ENCODE data around the gene FUT7. TPM values are rescaled to one million over a fixed set of nuclear protein-coding genes. Genes with fewer than 3 reads are reported as not detected.

FUT7 gene
- total and polyA plus RNA-seq, 11 donors, result 0.15 to 0.48 (median 0.17) TPM; not detected in 8

DNA sequence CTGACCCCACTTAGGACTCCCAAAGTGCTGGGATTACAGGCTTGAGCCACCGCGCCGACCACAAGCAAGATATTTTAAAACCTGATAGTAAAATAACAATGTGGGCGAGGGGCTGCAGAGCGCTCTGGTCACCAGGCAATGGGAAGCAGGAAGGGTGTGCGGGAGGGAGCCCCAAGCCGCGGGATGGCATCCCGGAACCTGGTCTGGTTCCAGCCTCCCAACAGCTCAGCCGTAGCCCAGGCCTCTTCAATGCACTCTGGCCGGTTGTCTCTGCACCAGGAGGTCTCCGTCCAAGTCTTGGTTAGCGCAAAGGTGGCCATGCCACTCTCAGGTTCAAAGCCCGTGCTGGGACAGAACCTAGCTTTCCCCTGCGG lies 44.7 kb upstream of the FUT7 start:
- peak in 1 of 4 donors; percentile 8 for ATAC-seq
- no peaks in the 10 kb centered on the region for H3K27me3 ChIP-seq
- H3K27ac ChIP-seq, result peak overlapping the region in 10 of 12 donors; percentile 18 to 83 (median 64)
- peaks cover 0 to 34% (median 27%) of the 10 kb centered on the region in 9 donors for H3K36me3 ChIP-seq
- peaks cover 0 to 50% (median 11%) of the 10 kb centered on the region in 12 donors for H3K4me1 ChIP-seq
- TF ChIP-seq POLR2A (IDR thresholded peaks at IDR 0.05), result no peak
- TF ChIP-seq, protein P1, sequence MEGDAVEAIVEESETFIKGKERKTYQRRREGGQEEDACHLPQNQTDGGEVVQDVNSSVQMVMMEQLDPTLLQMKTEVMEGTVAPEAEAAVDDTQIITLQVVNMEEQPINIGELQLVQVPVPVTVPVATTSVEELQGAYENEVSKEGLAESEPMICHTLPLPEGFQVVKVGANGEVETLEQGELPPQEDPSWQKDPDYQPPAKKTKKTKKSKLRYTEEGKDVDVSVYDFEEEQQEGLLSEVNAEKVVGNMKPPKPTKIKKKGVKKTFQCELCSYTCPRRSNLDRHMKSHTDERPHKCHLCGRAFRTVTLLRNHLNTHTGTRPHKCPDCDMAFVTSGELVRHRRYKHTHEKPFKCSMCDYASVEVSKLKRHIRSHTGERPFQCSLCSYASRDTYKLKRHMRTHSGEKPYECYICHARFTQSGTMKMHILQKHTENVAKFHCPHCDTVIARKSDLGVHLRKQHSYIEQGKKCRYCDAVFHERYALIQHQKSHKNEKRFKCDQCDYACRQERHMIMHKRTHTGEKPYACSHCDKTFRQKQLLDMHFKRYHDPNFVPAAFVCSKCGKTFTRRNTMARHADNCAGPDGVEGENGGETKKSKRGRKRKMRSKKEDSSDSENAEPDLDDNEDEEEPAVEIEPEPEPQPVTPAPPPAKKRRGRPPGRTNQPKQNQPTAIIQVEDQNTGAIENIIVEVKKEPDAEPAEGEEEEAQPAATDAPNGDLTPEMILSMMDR (IDR thresholded peaks at IDR 0.05), result no peak
- H3K9me3 ChIP-seq, result no peaks in the 10 kb centered on the region
- intact Hi-C loops (cut with DNase I), result no loop called here
- WGBS, 4 donors, result 64 to 74% (median 71%) methylated on average over 14 to 15 of the region's 15 CpGs
- peak overlapping the region in 11 of 12 donors; percentile 57 to 85 (median 72) for H3K4me3 ChIP-seq
- no peak for DNase-seq

DNA sequence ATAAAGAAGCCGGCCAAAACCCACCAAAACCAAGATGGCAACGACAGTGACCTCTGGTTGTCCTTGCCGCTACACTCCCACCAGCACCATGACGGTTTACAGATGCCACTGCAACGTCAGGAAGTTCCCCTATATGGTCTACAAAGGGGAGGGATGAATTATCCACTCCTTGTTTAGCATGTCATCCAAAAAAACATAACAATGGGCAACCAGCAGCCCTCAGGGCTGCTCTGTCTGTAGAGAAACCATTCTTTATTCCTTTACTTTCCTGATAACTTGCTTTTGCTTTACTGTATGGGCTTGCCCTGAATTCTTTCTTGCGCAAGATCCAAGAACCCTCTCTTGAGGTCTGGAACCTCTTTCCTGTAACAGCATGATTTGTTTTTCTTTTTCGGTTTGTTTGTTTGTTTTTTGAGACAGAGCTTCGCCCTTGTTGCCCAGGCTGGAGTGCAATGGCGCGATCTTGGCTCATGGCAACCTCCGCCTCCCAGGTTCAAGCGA lies 43.4 kb upstream of the FUT7 start:
- peaks cover 5 to 62% (median 19%) of the 10 kb centered on the region in 12 donors for H3K4me1 ChIP-seq
- WGBS, 4 donors, result 87 to 92% (median 89%) methylated on average over 12 of the region's 12 CpGs
- intact Hi-C loops (cut with DNase I), result no loop called here
- TF ChIP-seq, protein P1 (IDR thresholded peaks at IDR 0.05), result no peak
- no peak for TF ChIP-seq POLR2A (IDR thresholded peaks at IDR 0.05)
- H3K4me3 ChIP-seq, result no peak overlapping the region
- peaks cover 0 to 21% (median 17%) of the 10 kb centered on the region in 9 donors for H3K36me3 ChIP-seq
- no peaks in the 10 kb centered on the region for H3K27me3 ChIP-seq
- no peak overlapping the region for H3K27ac ChIP-seq
- ATAC-seq (no peak), DNase-seq (no peak)
- H3K9me3 ChIP-seq, result no peaks in the 10 kb centered on the region

DNA sequence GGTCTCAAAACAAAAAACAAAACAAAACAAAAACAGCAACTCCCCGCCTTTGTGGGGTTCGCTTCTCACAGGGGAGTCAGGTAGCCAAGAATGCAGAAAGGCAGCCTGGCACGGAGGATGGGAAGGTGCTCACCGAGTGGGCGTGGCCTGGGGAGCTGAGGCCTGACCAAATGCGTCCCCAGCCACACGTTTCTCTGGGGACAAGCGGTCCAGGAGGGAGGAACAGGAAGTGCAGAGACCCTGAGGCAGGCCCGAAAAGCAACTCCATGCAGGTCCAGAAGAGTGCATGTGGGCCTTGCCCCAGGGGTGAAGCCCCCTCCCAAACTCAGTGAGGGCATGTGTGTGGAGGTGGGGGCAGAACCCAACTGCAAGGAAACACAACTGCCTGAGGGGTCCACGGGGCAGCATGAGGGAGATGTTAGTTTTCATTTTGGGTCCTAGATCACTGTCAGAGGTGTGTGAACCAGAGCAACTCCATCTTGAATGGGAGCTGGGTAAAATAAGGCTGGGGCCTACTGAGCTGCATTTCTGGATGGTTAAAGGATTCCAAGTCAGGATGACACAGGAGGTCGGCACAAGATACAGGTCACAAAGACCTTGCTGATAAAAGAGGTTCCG lies 42.9 kb upstream of the FUT7 start:
- WGBS, 4 donors, result 85 to 91% (median 88%) methylated on average over 12 of the region's 12 CpGs
- H3K4me1 ChIP-seq, result peaks cover 5 to 62% (median 20%) of the 10 kb centered on the region in 12 donors

DNA sequence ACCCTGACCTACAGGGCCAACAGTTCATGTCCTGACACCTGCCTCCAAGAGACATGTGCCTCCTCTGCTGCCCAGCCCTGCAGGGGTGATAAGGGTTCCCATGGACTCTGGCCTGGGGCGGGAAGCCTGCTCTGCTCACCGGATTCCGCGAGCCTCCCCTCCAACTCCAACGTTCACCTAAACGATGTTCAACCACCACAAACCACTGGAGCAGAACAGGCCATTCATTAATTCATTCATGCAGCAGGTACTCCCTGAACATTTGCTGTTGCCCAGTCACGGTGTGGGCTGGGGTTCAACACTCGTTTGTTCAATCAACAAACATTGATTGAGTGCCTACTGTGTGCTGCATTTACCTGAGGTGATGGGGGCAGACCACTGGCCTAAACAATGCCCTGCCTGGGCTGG lies 42.1 kb upstream of the FUT7 start:
- ATAC-seq (no peak), DNase-seq (no peak)
- Histone ChIP-seq H3K27ac (peak overlapping the region in 1 of 12 donors; percentile 42), H3K9me3 (no peaks in the 10 kb centered on the region), H3K4me3 (no peak overlapping the region), H3K27me3 (peaks cover 0 to 8% (median 4%) of the 10 kb centered on the region in 9 donors), H3K36me3 (peaks cover 0 to 8% (median 4%) of the 10 kb centered on the region in 9 donors), H3K4me1 (peaks cover 5 to 64% (median 22%) of the 10 kb centered on the region in 12 donors)
- no peak for TF ChIP-seq POLR2A (IDR thresholded peaks at IDR 0.05)
- TF ChIP-seq, protein P1 (IDR thresholded peaks at IDR 0.05), result no peak
- intact Hi-C loops (cut with DNase I), result no loop called here
- 90 to 96% (median 92%) methylated on average over 8 of the region's 8 CpGs for WGBS, 4 donors

More for the DNA sequence above, 42.9 kb upstream of the FUT7 start:
- Histone ChIP-seq H3K27ac (no peak overlapping the region), H3K27me3 (peaks cover 0 to under 1% (median 0%) of the 10 kb centered on the region in 9 donors), H3K36me3 (peaks cover 0 to 15% (median 11%) of the 10 kb centered on the region in 9 donors), H3K4me3 (no peak overlapping the region), H3K9me3 (no peaks in the 10 kb centered on the region)
- peak in 2 of 5 donors; percentile 16 to 19 for DNase-seq
- ATAC-seq, result no peak
- no peak for TF ChIP-seq POLR2A (IDR thresholded peaks at IDR 0.05)
- TF ChIP-seq, protein P1 (IDR thresholded peaks at IDR 0.05), result no peak
- intact Hi-C loops (cut with DNase I), result no loop called here
